HG03108 (cell line): ENCODE data around the gene TEX54.
"Not testable (repeated sequence)": the region's sequence is repeated elsewhere in the genome, so short reads cannot be mapped to it uniquely, and the experiment has no call there.

Experiments
- ATAC-seq: cut with Tn5 transposase; IDR thresholded peaks from one replicate; pipeline ENCODE4 v1.9.1; 2021; ENCODE audit warnings: moderate library complexity; ENCODE audit not compliant: unreplicated experiment

Gene TEX54

DNA sequence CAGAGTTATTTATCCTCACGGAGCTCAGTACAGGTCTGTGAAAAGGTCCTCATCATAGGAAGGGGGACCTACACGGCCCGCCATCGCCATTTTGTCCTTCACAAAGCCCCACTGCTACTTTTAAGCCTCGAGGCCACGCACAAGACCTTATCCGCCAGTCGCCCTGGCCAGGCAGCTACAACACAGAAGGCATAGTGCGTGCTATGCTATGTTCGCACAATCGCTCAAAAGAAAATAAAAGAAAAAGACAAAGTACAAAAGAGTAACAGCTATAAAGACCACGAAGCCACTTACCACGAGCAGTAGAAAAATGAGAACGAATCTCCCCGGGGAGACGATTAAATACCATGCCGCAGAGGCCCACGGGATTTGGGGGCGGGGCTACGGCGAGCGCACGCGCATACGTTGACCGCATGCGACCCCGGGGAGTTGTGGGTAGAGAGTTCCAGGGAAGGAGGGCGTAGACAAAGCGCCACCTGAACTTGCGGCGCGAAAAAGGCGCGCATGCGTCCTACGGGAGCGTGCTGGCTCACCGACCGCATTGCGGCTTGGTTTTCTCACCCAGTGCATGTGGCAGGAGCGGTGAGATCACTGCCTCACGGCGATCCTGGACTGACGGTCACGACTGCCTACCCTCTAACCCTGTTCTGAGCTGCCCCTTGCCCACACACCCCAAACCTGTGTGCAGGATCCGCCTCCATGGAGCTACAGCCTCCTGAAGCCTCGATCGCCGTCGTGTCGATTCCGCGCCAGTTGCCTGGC, 23.1 kb upstream of the TEX54 start:
- peak; percentile 79 for ATAC-seq

DNA sequence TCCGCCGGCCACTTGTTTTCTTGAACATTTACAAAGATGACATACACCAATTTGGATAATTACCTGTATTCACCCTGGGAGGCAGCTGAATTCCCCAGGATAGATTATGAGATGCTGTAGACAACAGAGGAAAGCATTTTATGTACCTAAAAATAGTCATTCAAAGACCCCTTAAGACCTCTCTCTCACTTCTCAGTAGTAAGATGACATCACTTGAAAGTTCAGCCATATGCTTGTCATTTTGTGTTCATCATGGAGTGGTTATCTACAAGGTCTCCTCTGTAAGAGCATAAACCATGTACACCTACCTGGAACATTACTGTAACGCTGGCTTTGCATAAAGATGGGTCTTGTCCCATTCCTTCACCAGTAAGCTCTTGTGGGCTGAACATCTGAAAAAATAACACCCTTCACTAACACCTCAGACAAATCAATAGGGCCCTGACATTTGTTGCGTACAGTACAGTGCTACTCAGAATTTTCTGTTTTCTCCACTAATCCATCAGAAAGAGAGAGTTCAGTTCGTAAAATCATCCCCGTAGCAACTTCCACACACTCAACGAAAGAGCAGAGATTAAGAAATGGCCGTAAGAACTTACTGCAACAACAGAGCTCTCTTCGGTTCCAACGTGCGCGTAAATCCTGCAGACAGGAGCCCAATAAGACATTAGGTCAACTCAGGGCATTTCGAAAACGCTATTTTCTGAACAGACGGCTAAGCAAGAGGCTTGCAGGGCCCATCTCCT, 22.4 kb upstream of the TEX54 start:
- no peak for ATAC-seq

DNA sequence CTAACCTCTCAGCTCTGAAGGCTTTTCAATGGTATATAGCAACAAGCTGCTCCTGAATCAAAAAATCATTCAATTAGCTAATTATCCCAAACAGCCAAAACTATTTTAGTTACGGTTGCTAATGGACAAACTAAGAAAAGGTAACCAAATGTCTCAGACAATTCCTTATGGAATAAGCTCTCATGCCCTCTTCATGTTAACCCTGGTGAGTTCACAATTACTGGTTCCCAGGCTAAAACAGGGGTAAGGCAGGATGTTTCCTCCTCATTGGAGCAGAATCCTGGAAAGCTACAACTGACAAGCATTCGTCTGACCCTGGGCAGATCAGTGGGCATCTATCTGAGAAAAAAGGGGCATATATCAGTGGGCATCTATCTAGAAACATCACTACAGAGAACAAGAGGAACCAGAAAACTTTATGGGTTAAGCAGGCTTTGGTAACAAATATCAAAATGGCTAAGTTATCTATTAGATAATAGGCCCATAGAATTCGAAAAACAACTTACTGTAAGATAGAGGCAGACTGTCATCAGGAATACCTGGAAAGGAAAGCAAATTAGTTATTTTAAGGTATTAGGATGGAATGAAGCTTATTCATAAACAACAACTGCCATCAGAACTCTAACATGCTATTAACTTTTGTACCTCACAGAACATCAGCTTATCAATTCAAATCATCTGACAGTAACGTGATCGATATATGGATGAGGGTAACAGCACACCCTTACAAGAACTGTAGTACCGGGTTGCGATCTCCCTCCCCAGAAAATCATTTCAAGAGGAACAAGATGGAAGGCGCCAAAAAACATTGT, 21.6 kb upstream of the TEX54 start:
- no peak for ATAC-seq

DNA sequence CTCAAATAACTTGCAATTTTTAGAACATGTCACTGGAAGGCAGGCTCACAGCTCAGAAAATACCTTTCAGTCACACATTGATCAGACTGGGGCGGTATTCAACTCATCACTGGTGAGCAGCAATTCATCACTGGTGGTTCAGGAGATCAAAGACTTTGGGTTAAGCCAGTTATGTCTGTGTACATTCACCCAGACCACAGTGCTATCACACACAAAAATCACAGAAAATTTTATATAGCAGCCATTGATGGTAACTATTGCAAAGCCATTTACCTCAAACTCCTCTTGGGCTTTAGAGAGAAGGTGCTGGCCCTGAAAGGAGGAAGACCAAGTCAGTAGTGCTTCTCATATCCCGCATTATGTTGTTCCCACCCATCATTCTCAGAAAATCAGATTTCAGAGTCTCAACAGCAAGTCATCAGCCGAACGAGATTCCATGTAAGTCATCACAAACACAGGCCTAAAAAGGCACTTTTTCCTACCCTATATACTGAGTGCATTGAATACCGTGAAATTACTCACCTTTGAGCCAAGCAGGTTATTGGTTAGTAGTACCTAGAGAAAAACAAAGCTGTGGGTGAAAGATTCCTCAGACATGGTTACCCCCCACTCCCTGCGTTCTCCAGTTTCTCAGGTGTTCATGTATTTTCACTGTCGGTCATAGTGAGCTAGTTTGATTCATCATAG, 20.8 kb upstream of the TEX54 start:
- ATAC-seq, result no peak

DNA sequence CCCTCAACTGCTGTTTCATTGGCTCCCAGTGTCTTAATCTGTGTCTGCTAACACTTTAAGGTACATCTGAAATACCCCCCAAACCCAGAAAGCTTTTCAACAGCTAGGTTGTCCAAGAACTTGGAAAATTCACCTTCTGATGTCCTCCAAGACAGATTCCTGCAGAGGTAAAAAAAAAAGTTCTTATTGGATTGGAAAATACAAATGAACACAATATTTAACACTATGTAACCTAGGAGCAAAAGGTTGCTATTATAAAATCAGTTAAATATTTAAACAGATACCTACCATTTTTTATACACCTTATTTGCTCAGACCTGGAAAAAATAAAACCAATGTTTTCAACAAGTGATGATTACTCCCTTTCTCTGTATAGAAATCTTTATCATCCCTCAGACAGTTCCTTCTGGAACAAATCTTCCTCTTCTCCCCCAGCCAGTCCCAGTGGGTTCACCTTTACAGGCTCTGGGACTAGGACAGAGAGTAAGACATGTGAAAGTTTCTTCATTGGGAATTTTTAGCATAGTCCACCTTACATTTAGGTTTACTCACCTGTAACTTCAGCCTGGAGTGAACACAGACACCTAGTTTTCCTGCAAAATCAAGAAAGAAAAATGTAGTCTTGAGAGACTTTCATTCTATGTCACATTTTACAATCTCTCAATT, 20.0 kb upstream of the TEX54 start:
- no peak for ATAC-seq

DNA sequence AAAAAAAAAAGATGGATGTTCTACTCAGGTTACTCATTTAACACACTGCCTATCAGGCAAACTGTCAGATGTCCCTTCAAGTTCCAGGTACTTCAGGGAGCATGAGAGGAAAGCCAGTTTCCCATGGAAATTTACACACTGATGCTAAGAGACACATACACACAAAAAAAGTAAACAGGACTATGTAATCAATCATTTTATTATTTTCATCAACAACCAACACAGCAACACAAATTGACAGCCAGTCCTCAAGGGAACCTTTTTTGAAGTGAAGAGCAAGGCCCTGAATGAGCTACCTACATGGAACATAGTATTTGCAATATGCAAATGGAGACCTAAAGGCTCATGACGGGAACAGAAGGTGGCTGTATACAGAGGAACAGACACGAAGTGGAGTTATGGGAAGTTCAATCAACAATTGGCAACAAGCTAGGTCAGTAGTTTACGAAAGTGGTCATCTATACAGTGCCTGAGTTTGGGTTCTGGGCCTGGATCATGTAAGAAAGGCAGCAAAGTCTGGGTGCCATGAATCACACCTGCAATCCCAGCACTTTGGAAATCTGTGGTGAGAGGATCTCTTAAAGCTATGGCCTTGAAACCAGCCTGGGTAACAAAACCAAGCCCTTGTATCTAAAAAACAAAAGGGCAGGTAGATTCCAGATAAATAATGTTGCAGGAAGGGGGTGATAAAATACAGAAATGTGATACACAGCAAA, 19.3 kb upstream of the TEX54 start:
- ATAC-seq, result no peak

DNA sequence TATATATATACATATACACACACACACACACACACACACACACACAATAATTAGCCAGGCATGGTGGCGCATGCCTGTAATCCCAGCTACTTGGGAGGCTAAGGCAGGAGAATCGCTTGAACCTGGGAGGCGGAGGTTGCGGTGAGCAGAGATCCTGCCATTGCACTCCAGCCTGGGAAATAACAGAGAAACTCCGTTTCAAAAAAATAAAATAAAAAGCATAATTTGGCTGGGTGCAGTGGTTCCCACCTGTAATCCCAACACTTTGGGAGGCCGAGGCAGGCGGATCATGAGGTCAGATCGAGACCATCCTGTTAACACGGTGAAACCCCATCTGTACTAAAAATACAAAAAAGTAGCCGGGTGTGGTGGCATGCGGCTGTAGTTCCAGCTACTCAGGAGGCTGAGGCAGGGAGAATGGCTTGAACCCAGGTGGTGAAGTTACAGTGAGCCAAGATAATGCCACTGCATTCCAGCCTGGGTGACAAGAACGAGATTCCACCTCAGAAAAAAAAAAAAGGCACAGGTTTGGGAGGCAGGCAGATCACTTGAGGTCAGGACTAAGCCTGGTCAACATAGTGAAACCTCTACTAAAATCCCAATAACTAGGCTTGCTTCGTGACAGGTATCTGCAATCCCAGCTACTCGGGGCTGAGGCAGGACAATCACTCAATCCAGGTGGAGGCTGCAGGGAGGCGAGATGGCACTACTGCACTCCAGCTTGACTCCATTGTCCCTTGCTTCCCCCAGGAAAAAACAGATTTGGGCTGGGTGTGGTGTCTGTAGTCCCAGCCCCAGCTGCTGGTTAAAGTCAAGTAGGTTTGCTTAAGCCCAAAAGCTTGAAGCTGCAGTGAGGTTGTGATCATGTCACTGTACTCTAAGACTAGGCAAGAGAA, 18.5 kb upstream of the TEX54 start:
- ATAC-seq, result no peak

DNA sequence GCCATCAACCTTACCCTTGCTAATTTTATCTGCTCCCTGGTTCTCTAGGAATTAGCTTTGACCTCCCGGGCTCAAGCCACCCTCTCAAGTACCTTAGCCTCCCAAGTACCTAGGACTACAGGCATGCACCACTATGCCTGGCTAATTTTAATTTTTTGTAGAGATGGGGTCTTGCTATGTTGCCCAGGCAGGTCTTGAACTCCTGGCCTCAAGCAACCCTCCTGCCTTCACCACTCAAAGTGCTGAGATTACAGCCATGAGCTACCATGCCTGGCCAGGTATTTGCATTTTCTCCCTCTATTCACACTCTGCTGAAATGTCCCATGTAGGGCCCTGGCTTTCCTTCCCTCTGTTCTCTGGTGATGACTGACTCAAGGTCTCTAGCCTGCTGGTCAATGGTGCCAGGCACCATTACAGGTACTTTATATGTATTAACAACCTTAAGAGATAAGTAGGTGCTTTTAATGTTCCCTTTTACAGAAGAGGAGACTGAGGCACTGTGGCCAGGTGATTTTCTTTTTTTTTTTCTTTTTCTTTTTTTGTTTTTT, 15.2 kb upstream of the TEX54 start:
- no peak for ATAC-seq

DNA sequence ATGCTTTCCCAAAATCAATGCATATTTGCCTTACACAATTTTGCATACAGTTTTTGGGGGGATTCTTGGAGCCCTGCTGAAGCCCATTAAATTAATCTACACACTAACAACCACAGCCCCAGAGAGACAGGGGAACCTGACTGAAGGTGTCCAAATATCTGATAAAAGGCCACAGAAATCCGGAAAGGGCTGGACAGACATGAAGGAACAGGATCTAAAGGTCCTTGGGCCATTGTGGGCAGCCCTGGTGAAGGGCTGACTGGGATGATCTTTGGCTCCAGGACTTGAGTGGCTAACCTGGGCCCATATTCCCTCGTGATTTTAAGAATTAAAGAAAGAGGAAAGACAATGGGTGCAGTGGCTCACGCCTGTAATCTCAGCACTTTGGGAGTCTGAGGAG, 13.5 kb upstream of the TEX54 start:
- ATAC-seq, result no peak

DNA sequence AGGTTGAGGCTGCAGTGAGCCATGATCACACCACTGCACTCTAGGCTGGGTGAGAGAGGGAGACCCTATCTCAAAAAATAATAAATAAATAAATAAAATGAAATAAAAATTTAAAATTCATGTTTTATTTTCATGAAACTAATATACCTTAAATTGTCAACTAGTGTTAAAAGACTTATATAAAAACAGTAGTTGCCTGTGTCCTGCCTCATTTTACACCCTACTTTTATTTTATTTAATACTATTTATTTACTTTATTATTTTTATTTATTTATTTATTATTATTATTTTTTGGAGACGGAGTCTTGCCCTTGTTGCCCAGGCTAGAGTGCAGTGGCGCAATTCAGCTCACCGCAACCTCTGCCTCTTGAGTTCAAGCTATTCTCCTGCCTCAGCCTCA, 11.5 kb upstream of the TEX54 start:
- ATAC-seq, result no peak

DNA sequence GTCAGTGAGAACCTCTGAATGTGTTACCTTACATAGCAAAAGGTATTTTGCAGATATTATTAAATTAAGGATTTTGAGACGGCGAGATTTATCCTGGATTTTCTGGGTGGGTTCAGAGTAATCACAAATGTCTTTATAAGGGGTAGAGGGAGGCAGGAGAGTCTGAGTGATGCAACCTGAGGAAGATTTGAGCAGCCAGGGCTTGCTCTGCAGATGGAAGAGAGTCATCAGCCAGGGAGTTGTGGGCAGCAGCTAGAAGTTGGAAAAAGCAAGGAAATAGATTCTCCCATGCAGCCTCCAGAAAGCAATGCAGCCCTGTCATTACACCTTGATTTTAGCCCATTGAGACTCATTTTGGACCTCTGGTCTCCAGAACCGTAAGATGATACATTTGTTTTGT, 10.8 kb upstream of the TEX54 start:
- ATAC-seq, result no peak

DNA sequence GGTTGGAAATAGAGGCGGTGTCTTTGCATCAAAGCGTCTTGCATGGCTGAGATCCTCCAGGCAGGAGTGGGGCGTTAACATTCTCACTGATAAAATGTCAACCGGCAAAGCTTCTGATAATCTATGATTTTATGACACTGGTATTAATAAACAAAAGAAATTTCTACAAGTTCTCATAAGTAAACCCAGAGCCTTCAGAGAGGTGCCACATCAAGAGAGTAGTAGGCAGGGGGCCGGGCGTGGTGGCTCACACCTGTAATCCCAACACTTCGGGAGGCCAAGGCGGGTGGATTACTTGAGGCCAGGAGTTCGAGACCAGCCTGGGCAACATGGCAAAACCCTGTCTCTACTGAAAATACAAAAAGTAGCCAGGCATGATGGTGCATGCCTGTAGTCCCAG, 10.2 kb upstream of the TEX54 start:
- ATAC-seq, result not testable (repeated sequence)

DNA sequence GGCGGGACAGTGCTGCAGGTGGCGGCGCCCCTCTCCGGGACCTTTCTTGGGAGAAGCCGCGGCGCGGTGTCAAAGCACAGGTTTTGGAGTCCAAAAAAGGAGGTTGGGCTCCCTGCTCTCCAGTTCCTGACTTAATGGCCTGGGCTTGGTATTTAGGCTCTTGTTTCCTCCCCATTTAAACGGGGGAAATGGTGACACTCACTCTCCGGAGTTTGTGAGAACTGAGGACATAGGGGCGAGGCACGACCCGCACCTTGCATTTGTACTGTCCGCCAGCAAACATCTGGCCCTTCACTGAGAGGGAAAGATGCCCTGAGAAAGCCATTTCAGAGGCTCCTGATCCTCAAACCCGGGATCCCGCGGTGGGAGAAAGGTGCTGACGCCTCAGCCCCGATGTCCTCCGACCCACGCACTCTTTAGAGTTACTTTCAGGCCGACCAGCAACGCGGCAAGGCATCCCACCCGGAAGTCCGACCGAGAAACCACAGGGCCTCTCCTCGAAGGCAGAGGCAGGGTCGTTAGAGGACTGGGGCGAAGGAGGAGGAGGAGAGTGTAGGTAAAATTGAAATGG, 9.6 kb upstream of the TEX54 start:
- no peak for ATAC-seq

DNA sequence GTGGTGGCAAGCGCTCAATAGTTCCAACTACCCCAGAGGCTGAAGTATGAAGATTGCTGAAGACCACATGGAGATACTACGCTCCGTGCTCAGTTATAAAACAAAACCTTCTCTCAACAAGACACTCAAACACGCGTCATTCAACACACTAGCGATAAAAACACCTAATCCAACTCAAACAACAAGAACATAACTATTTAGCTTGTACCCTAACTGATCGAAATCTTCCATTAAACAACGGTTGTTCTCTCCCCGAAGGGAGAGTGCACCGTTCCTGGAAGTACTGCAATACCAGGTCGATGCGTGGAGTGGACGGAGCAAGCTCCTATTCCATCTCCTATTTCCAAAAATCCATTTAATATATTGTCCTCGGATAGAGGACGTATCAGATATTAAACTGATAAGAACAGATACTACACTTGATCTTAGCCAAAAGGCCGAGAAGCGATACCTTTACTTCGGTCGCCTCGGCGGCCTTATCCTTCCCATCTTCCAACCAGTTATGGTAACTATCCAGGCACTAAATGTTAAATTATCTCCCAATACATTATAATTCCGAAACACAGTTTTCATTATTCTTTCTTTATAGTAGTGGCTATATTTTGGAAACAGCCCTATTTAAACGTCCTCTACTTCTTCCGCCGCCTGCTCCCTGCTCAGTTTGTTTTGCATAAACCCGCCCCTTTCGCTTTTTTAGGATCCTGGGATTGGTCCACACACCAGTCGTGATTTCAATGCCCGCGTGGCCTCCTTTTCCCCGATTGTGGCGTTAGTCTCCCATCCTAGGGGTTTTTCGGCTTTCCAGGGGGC, 8.9 kb upstream of the TEX54 start:
- ATAC-seq, result peak; percentile 46

DNA sequence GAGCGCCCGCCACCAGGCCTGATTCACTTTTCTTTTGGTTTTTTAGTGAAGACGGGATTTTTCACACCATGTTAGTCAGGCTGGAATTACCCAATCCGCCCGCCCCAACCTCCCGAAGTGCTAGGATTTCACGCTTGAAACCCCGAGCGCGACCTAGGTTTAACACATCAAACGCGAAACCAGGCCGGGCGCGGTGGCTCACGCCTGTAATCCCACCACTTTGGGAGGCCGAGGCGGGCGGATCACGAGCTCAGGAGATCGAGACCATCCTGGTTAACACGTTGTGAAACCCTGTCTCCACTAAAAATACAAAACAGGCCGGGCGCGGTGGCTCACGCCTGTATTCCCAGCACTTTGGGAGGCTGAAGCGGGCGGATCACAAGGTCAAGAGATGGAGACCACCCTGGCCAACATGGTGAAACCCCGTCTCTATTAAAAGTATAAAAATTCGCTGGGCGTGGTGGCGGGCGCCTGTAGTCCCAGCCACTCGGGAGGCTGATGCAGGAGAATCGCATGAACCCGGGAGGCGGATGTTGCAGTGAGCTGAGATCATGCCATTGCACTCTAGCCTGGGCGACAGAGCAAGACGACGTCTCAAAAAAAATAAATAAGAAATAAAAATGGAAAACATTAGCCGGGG, 8.2 kb upstream of the TEX54 start:
- ATAC-seq, result not testable (repeated sequence)

DNA sequence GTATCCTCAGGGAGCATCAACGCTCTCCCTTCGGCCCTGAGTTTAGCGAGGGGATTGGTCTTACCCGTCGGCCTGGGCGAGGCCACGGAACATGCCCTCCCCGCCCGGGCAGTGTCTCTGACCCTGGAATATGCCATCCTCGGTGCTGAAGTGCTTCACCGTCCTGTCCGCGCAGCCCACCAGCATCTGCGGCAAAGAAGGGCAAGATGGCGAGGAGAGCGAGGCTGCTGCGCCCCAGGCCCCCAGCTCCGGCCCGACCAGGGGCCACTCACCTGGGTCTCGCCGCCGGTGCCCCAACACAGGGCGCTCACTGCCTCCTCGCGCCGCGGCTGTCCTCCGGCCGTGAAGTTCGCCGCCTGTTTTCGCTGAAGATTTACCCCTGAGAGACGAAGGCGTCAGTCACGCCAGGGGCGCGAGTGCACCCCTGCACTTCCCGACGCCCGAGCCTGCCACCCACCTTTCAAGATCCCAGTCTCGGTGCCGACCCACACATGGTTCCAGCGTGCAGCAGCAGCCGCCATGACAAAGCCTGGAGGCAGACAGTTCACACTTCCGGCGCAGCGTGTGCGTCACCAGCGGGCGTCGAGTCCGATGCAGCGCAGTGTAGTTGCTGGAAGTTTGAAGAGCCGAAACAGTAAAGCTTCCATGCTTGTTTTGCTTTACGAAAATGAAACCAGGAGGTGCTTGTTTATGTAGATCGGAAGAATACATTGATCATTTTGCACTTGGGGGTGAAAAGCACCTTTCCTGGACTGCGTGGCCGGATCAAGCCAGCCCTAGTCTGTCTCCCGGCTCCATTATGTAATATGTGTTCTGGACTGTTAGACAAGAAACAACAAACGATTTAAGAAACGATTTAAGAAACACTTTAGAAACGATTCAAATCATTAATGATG, 6.7 kb upstream of the TEX54 start, which contains the start of gene WDR74:
TSS of gene WDR74 (minus strand) at position 541 of the 896 bp plus-strand sequence. CDS start at position 521, 20 bp downstream.
- ATAC-seq, result peak; percentile 44
